GM19395 (cell line): Measurements from ENCODE around the gene RYK.
"Not testable (repeated sequence)": the region's sequence is repeated elsewhere in the genome, so short reads cannot be mapped to it uniquely, and the experiment has no call there.

Experiments
- ATAC-seq: cut with Tn5 transposase; IDR thresholded peaks from one replicate; pipeline ENCODE4 v1.9.1; 2021; ENCODE audit warnings: mild to moderate bottlenecking, moderate library complexity; ENCODE audit not compliant: unreplicated experiment

Gene RYK

DNA sequence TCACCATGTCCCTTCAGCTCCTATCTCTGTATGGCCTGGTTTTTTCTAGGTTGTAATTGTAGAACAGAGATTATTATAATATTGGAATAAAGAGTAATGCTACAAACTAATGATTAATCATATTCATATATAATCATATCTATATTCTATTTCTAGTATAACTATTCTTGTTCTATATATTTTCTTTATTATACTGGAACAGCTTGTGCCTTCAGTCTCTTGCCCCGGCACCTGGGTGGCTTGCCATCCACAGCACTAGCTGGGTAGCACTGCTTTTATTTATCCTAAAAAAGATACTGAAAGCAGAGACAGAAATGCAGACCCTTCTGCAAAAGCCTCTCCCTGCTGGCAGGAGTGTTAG, 25.9 kb downstream of the RYK start:
- not testable (repeated sequence) for ATAC-seq

DNA sequence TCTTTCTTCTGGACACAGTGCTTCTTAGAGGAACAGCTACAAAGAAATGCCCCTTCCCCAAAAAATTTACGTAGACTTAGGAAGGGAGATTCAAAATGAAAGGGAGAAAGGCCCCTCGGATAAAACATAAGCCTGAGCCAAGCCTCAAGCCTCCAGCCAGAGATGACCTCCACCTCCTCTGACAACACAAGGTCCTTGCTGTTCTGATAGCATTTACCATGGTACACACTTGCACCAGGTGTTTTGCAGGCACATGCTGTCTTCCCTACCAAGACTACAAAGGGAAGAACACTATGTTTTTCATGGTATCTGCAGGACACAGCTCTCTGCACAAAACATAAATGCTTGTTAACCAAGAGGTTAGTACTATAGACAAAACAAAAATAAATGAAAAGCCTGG, 27.8 kb downstream of the RYK start:
- no peak for ATAC-seq

DNA sequence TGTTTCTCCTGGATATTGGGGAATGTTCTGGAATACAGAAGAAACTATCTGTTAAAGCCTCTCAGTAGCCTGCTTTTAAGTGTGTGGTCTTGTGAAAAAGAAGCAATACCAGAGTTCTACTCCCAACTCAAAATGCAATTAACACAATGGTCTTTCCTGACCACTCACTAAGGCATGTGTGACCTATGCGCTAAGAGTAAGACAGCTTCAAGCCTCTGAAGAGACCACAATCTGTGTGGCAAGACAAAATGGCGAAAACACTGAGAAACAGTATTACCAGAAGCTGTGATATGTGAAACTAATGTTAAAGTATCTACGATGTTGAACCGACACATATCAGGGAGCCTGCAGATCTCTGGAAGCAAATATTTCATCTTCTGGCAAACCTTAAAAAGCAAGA, 33.8 kb downstream of the RYK start:
- ATAC-seq = no peak

DNA sequence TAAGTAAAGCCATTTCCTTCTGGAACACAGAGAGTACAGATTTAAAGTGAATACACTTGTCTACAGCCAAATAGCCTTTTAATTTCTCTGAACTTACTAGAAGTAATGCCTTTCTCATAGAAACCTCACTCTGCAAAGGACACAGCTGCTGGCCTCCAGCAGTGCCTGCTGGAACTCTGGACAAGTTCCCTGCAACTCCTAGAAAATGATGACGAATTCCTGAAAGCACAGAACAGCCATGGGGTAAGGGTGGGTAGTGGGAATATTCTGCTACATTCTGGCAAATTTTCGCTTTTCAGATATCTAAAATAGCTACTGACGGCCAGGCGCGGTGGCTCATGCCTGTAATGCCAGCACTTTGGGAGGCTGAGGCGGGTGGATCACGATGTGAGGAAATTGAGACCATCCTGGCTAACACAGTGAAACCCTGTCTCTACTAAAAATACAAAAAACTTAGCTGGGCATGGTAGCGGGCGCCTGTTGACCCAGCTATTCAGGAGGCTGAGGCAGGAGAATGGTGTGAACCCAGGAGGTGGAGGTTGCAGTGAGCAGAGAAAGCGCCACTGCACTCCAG, 34.4 kb downstream of the RYK start:
- no peak for ATAC-seq

DNA sequence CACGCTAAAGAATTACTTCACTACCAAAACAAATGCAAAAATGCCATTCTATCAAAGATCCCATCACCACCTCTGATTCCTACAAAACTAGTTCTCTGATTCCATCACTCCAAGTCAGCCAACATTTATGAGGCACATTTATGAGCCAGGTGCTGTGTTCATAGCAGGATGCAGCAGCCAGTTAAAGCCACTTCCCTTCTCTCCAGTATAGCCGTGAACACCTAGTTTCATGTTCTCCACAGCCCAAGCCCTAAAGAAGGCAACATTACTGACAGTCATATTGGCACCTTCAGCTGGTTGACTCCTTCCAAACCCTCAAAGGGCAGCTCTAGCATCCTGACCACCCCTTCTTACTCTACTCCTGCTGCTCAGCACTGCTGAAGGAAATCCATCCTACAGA, 36.4 kb downstream of the RYK start:
- peak; percentile 44 for ATAC-seq

DNA sequence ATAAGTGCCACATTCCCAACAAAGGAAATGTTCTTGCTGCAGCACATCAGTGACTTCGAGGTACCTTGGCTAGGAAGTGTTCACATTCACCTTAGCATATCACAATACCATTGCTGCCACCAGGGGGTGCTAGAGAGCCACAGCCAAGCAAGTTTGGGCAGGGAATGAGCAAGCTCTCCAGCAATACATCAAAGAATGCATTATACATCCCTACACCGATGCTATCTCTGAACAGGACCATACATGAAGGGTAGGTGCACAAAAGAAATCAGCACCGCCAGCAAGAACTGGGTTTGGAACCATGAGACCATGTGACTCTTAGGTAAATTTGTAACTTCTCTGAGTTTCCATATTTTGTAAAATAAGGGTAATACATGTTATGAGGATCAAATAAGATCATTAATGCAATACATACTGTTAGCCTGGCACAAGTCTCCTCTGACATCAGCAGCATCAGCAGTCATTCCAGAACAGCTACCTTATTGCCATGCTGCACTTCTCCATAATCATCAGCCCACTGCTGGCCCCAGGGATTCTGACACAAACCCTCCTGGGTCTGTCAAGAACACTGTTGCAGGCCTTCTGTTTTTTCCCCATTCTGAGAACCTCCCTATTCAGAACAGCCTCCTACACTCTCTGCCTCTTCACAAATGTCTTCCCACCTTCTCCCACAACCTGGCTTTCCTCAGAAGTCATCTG, 37.5 kb downstream of the RYK start:
- ATAC-seq = peak; percentile 73

DNA sequence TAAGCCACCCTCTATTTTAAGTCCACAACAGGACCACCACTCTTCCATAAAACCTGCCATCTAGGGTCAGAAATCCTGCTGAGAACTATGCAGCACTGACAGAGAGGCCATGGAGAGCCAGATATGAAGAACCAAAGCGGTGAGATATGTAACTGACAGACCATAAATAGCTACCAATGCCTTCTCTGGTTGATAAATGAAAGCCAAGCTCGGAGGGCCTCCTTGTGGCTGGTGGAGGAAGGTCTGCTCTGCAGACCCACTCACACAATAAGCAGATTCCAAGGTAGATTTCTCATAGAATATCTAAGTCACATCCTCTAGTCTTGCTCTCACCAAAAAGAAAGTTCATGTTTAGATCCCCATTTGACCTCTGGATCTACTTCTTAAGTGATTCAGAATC, 38.9 kb downstream of the RYK start:
- ATAC-seq = peak; percentile 71

DNA sequence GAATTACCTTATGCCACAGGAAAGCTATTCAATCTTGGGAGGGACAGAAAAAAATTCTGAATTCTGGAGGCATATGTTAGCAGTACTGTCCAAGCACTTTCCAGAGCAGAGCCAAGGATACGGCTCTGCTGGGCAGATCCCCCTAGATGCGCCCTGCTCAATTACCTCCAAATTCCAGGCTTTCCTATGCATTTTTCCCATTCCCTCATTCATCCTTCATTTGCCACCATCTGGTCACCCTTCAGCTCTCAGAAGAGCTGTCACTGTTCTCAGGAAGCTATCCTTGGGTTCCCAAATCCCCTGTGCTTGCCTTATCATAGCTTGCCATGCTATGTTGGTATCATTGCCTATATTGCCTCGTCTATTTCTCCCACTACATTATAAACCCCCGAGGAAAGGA, 45.2 kb downstream of the RYK start:
- no peak for ATAC-seq

DNA sequence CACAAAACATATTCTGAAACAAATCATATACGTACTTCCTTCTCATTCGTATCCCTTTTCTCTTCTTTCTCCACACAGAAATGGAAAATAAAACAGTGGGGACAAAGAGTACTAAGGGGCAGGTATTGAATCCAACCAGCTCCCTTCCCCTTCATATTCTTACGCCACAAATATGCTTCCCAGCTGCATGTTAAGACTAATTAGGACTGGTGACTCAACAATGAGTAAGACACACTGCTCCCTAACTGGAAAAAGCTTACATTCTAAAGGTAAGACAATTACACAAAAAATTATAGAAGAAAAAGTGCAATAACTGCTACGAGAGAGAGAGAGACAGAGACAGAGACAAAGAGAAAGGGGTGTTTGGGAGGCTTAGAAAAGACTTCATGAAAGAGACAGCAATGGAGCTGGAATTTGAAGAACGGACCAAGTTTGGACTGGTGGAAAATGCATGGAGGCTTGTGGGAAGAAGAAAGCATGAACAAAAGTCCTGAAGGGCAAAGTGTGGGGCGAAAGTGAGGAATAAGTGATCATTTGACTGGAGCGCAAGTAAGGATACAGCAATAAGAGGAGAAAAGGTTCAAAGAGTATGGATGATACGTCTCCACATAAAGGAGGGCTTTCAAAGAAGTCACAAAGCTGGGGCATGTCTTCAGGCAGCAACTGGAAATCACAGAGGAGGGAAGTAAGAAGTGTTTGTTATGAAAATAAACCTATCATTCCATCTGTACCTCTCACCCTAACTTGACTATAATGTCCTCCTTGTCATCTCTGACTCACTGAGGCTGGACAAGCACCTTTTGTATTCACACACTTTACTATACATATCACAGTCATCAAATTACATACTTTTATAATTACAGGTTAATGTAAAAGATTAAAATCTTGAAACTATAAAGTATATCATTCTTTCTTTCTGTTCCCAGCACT, 49.2 kb downstream of the RYK start:
- ATAC-seq = no peak

DNA sequence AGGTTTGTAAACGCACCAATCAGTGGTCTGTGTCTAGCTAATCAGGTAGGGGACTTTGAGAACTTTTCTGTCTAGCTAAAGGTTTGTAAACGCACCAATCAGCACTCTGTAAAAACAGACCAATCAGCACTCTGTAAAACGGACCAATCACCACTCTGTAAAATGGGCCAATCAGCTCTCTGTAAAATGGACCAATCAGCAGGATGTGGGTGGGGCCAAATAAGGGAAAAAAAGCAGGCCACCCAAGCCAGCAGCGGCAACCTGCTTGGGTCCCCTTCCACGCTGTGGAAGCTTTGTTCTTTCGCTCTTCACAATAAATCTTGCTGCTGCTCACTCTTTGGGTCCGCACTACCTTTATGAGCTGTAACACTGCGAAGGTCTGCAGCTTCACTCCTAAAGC, 50.8 kb downstream of the RYK start:
- ATAC-seq = not testable (repeated sequence)

DNA sequence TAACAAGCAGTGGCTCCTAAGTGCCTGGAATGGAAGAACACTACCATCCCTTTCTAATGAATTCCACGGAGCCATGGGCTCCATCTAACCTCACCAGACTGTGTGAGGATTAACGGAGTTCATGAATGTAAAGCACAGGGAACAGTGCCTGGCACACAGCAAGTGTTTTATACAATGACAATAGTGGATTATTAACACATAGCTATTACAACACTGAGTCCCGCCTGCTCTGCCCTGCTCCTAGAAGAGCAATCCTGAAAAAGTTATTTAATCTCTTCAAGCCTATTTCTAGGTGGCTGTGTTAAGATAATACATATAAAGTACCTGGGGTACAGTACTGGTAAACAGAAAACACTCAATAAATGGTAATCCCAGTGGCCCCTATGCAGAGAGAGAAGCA, 51.4 kb downstream of the RYK start:
- no peak for ATAC-seq

DNA sequence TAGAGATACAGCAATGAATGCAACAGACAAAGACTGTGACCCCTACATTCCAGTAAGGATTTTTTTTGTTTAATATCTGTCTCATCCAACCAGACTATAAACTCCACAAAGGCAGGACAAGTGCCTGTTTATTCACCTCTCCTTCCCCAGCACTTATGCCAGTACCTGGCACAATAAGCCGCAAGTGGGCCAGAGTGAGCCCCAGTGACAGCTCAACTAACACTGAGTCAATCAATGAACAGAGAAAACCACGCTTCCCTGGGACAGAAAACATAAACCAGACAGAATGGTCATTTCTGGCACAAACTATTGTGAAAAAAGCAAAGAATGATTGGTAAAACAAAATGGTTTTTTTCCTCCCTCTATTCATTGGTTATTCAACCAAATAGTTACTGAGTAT, 52.2 kb downstream of the RYK start:
- ATAC-seq = no peak

DNA sequence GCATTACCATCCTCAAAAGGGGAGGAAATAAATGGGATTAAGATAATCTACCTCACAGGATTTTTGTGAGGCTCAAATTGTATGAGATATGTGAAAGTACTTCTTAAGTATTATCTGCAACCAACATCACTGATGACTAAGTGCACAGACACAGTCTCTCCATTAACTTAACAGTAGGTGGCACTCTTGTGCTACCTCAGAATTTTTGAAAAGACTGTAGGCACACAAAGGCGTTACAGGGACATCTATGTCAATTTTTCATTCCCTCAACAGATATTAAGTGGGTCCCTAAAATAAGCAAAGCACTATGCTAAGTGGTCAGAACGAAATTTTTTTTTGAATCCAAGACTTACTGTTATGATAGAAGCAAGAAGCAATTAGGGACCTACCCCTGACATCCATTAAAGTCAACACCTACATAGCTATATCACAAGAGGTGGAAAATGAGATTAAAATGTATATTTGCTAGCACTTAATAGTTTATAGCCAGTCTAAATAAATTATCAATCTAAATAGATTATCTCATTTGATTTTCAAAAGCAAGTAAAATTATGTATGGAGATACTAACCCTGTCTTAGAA, 52.9 kb downstream of the RYK start:
- peak; percentile 75 for ATAC-seq

DNA sequence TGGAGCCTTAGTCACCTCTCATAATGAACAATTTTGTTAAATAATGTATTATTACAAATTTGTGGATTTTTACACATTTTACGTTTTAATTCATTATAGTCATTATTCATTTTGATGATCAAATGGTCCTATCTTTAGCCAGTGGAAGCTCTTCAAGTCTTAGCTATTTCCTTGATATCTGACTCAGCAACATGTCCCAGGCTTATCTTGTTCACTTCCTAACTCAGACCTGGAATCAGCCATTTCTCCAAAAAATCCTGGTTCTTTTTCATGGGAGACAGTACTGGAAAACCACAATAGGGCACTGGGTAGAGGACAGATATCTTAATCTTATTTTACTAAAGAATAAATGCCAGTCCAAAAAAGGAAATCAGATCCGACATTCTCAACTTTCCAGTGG, 56.4 kb downstream of the RYK start:
- no peak for ATAC-seq

DNA sequence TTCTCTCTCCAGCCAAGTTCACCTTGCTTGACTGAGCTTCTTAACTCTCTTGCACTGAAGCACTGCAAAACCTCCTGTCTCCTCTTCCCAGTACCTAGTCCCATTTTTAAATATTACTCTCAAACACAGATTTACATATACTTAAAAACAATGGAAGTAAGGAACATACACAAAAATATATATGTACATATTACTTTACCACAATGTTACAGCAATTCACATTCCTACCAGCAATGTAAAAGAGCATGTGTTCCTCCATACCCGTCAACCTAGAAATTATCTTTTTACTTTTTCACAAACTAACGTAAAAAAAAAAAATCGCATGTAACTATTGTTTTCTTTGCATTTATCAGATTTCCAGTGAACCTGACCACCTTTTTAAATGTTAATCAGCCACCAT, 60.4 kb downstream of the RYK start:
- no peak for ATAC-seq

DNA sequence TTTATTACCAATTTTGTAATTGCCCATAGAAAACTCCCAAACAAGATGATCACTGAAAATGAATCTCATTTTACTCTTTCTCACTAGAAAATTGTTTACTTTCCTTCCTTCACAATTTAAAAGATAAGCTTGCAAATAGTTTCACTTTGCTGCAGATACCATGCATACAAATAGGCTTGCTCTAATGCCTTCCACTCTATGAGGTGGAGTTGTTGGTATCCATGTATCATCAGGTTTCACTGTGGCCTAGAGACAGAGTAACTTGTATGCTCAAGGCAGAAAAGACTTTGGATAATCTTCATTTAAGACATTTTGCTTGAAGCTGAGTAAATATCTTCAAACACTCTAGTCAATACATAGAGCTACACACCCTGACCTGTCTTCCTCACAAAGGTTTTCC, 60.8 kb downstream of the RYK start:
- no peak for ATAC-seq

DNA sequence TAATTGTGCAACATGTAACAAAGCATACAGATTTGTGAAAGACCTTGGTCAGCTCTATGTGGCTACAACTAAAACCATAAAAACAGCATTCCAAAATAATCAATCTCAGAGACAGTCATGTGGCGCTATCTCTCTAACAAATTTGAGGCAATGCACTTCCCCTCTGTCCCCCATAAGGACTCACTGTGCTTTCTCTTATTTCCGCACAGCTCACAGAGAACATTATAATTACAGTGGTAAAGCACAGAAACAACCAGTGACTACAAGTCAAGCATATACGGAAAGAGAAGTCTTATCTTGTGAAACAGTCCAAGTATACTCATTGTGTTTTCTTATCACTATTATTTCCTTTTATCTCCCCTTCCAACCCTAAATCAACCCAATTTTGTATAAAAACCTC, 64.3 kb downstream of the RYK start:
- no peak for ATAC-seq

DNA sequence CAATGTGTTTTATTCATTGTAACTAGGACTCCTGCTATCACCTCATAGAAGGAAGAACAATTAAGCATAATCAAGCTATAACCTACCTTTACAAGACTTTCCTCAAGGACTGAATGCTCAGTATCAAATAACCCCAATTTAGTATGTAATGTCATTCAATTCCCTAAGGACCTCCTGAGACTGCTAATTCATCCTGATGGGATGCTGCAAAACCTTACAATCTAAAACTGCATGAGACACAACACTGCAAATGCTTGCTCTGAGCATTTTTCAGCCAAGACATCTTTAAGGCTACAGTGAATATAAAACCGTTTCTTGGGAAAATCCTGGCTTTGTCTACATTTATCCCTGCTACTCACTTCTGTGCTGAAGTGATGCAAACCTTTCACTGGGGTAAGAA, 69.9 kb downstream of the RYK start:
- no peak for ATAC-seq

DNA sequence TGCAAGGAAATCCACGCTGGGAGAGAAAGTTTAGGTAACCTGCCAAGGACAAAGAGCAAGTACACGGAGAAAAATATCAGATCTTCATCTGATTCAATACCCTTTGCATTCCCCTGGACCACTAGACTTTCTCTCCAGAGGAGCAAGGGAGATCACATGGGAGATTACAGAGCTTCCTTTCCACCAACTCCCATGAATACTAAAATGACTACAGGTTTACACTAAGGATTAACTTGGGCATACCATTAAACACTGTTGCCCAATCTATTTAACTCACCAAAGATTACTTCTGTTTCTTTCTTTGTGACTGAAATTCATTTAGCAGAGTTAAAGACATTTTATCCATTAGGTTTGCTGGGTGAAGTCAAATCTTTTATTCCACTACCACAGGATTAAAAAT, 71.2 kb downstream of the RYK start:
- no peak for ATAC-seq

DNA sequence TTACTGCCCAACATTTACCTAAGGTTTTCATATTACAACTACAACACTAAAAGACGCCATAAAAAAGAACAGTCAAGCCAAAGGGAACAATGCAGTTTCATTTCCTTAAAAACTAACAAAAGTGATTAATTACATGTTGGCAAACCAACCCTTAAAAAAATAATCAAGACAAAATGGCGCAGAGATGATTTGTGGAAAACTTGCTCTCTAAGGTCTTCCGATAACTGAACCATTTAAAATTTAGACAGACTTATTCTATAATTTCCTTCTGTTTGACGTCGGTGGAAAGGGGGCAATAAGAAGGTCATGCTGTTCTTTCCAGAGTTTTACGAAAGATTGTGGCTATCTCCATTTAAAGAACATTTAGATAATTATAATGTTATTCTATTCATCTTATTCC, 87.6 kb downstream of the RYK start:
- no peak for ATAC-seq

DNA sequence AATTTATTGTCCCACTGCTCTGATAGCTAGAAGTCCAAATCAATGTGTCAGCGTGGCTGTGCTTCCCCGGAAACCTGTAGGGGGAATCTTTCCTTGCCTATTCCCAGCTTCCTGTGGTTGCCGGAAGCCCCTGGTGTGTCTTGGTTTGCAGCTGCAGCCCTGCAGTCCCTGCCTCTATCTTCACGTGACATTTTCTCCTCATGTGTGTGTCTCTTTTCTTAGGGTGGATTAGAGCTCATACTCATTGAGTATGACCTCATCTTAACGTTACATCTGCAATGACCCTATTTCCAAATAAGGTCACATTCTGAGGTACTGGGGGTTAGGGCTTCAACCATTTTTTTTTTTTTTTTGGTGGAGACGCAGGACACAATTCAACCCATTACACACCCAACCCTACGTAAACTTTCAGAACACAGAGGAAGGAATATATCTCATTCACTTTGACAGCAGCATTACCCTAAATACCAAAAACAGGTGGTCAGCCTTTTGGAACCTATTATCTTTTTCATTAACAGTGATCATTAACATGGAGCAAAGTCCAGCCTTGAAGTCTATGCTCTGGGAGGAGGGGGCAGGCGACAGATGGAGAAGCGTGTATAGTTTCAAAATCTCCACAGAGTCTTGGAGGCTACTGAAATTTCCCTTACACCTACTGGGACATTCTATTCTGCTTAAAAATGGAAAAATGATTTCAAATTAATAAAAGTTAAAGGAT, 88.6 kb downstream of the RYK start:
- no peak for ATAC-seq
